ENCODE measurements around the gene ALAS1.

The ALAS1 gene

GRCh38 chr3:52243791-52244628 lies 46.0 kb downstream of the ALAS1 start:
- Histone ChIP-seq H3K9me3 (ENCODE audit: control extremely low read depth in 1 of 5, control insufficient read depth in 4 of 5, insufficient read depth in 2 of 5, low read depth in 1 of 5, low read length in 4 of 5) (no peaks in the 10 kb centered on the region), H3K27ac (ENCODE audit: insufficient read depth in 1 of 2, low read depth in 1 of 2, low read length in 2 of 2, poor library complexity in 1 of 2, severe bottlenecking in 2 of 2) (no peak overlapping the region), H3K4me3 (ENCODE audit: control insufficient read depth in 1 of 7, extremely low read depth in 1 of 7, insufficient read depth in 4 of 7, low read depth in 2 of 7, low read length in 6 of 7) (peak overlapping the region in 1 of 7 experiments; percentile 16), H3K36me3 (ENCODE audit: control insufficient read depth in 4 of 4, insufficient read depth in 4 of 4, low read length in 3 of 4) (peaks cover 0 to 10% (median 4%) of the 10 kb centered on the region in 4 experiments), H3K4me1 (ENCODE audit: control extremely low read depth in 1 of 4, control insufficient read depth in 4 of 4, insufficient read depth in 4 of 4, low read length in 3 of 4) (peaks cover 0 to 53% (median 45%) of the 10 kb centered on the region in 4 experiments), H3K27me3 (replicated peaks in 2 of 5; ENCODE audit: control insufficient read depth in 4 of 5, insufficient read depth in 5 of 5, low read length in 4 of 5) (no peaks in the 10 kb centered on the region)
- WGBS (ENCODE audit: insufficient coverage): 52% methylated on average over 8 of the region's 9 CpGs
- ChIA-PET CTCF (interaction anchor here (0.9 to 15.4 kb wide), 8 partner anchors 8 to 95 kb away, joined by 3 to 161 read pairs (median 8); partner anchors contain the start of gene WDR82), POLR2A (interaction anchor here (0.6 to 1.1 kb wide), 2 partner anchors 10 to 19 kb away, joined by 3 read pairs; no protein-coding TSS in a partner anchor)
- DNase-seq: peak in 2 of 3 donors; percentile 43 to 53

DNA sequence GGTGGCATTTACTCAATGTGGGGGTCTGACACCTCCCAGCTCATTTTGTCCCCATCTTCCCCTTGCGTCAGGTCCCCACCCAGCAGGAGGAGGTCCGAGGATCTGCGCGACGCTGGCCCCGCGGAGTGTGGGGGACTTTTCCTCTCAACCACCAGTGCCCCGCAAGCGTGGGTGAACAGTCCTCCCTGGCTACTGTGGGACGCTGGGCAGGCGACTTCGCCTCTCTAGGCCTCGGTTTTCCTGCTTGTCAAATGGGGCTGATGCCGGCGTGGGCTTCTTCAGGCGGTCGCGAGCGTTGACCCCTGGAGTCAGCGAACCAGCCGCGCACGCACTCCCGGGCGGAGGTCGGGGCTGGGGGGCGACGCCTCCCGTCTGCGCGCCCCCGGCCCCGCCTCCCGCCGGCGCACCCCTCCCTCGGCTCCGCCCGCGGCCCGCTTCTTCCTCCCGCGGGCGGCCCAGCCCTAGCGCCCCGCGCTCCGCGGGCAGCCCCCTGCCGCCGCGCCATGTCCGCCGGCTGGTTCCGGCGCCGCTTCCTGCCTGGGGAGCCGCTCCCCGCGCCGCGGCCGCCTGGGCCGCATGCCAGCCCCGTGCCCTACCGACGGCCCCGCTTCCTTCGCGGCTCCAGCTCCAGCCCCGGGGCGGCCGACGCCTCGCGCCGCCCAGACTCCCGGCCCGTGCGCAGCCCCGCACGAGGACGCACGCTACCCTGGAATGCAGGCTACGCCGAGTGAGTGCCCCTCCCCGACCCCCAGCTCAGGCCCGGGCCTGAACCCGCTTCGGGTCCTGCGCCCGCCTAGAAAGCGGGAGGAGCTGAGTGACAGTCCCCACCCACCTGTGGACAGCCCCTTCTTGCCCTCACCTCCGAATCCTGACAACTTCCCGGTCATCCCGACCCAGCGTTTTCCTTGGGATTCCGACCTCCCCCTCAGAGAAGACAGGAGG lies 47.6 kb downstream of the ALAS1 start, which contains the start of gene PPM1M:
TSS of gene PPM1M (plus strand) at position 438 of the 942 bp plus-strand sequence. CDS start at position 504, 66 bp downstream.
- H3K9me3 ChIP-seq (ENCODE audit: control extremely low read depth in 1 of 5, control insufficient read depth in 4 of 5, insufficient read depth in 2 of 5, low read depth in 1 of 5, low read length in 4 of 5): no peaks in the 10 kb centered on the region
- peaks cover 0 to 23% (median 8%) of the 10 kb centered on the region in 4 experiments for H3K36me3 ChIP-seq (ENCODE audit: control insufficient read depth in 4 of 4, insufficient read depth in 4 of 4, low read length in 3 of 4)
- under 1% methylated on average over 84 of the region's 98 CpGs for WGBS (ENCODE audit: insufficient coverage)
- POLR2A ChIA-PET: interaction anchor here (1.8 kb wide), 1 partner anchor 33 kb away, joined by 6 read pairs; the partner anchor contains the start of gene WDR82
- H3K4me3 ChIP-seq (ENCODE audit: control insufficient read depth in 1 of 7, extremely low read depth in 1 of 7, insufficient read depth in 4 of 7, low read depth in 2 of 7, low read length in 6 of 7): peak within 1 kb of the TSS; percentile 19 to 74 (median 49)
- peak; percentile 77 to 90 (median 85) for DNase-seq
- peak within 1 kb of the TSS in 1 of 2 experiments; percentile 9 for H3K27ac ChIP-seq (ENCODE audit: insufficient read depth in 1 of 2, low read depth in 1 of 2, low read length in 2 of 2, poor library complexity in 1 of 2, severe bottlenecking in 2 of 2)
- CTCF ChIA-PET: interaction anchor here (0.6 to 4.5 kb wide), 10 partner anchors 9 to 55 kb away, joined by 3 to 24 read pairs (median 4); partner anchors contain the start of gene WDR82
- peaks cover 0 to 43% (median 35%) of the 10 kb centered on the region in 4 experiments for H3K4me1 ChIP-seq (ENCODE audit: control extremely low read depth in 1 of 4, control insufficient read depth in 4 of 4, insufficient read depth in 4 of 4, low read length in 3 of 4)
- no peaks in the 10 kb centered on the region for H3K27me3 ChIP-seq (replicated peaks in 2 of 5; ENCODE audit: control insufficient read depth in 4 of 5, insufficient read depth in 5 of 5, low read length in 4 of 5)

- H3K36me3 ChIP-seq (ENCODE audit: control insufficient read depth in 4 of 4, insufficient read depth in 4 of 4, low read length in 3 of 4): peaks cover 0 to 24% (median 11%) of the 10 kb centered on the region in 4 experiments
- H3K27me3 ChIP-seq (replicated peaks in 2 of 5; ENCODE audit: control insufficient read depth in 4 of 5, insufficient read depth in 5 of 5, low read length in 4 of 5): no peaks in the 10 kb centered on the region
- ChIA-PET POLR2A (interaction anchor here (1.8 kb wide), 1 partner anchor 32 kb away, joined by 6 read pairs; the partner anchor contains the start of gene WDR82), CTCF (interaction anchor here (0.6 to 4.5 kb wide), 8 partner anchors 8 to 55 kb away, joined by 3 to 24 read pairs (median 4); partner anchors contain the start of gene WDR82)
- H3K4me1 ChIP-seq (ENCODE audit: control extremely low read depth in 1 of 4, control insufficient read depth in 4 of 4, insufficient read depth in 4 of 4, low read length in 3 of 4): peaks cover 0 to 37% (median 32%) of the 10 kb centered on the region in 4 experiments
- 61% methylated on average over 3 of the region's 8 CpGs for WGBS (ENCODE audit: insufficient coverage)
- no peak for DNase-seq
- H3K9me3 ChIP-seq (ENCODE audit: control extremely low read depth in 1 of 5, control insufficient read depth in 4 of 5, insufficient read depth in 2 of 5, low read depth in 1 of 5, low read length in 4 of 5): no peaks in the 10 kb centered on the region
- peak overlapping the region in 3 of 7 experiments; percentile 38 to 74 (median 73) for H3K4me3 ChIP-seq (ENCODE audit: control insufficient read depth in 1 of 7, extremely low read depth in 1 of 7, insufficient read depth in 4 of 7, low read depth in 2 of 7, low read length in 6 of 7)
- H3K27ac ChIP-seq (ENCODE audit: insufficient read depth in 1 of 2, low read depth in 1 of 2, low read length in 2 of 2, poor library complexity in 1 of 2, severe bottlenecking in 2 of 2): peak overlapping the region in 1 of 2 experiments; percentile 9
Measured at GRCh38 chr3:52246264-52246620, 48.3 kb downstream of the ALAS1 start.

DNA sequence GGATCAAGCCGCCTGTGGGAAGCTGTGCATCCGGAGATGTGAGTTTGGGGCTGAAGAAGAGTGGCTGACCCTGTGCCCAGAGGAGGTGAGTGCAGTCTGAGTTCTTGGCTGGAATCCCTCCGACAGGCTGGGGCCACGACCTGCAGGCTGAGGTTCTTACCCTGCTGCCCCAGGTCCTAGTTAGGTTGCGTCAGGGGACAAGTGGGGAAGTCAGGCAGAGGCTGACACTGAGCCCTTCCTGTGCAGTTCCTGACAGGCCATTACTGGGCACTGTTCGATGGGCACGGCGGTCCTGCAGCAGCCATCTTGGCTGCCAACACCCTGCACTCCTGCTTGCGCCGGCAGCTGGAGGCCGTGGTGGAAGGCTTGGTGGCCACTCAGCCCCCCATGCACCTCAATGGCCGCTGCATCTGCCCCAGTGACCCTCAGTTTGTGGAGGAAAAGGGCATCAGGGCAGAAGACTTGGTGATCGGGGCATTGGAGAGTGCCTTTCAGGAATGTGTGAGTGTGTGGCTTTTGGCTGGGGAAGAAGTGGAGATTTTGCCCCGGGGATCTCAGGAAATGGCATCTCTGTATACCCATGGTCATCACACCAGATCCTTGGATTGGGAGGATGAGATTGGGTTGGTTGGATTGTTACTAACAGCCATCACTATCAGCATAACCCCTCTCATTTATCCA lies 48.9 kb downstream of the ALAS1 start:
- Histone ChIP-seq H3K4me1 (ENCODE audit: control extremely low read depth in 1 of 4, control insufficient read depth in 4 of 4, insufficient read depth in 4 of 4, low read length in 3 of 4) (peaks cover 0 to 37% (median 32%) of the 10 kb centered on the region in 4 experiments), H3K27me3 (replicated peaks in 2 of 5; ENCODE audit: control insufficient read depth in 4 of 5, insufficient read depth in 5 of 5, low read length in 4 of 5) (no peaks in the 10 kb centered on the region), H3K9me3 (ENCODE audit: control extremely low read depth in 1 of 5, control insufficient read depth in 4 of 5, insufficient read depth in 2 of 5, low read depth in 1 of 5, low read length in 4 of 5) (no peaks in the 10 kb centered on the region), H3K4me3 (ENCODE audit: control insufficient read depth in 1 of 7, extremely low read depth in 1 of 7, insufficient read depth in 4 of 7, low read depth in 2 of 7, low read length in 6 of 7) (peak overlapping the region in 1 of 7 experiments; percentile 73), H3K36me3 (ENCODE audit: control insufficient read depth in 4 of 4, insufficient read depth in 4 of 4, low read length in 3 of 4) (peaks cover 0 to 31% (median 16%) of the 10 kb centered on the region in 4 experiments), H3K27ac (ENCODE audit: insufficient read depth in 1 of 2, low read depth in 1 of 2, low read length in 2 of 2, poor library complexity in 1 of 2, severe bottlenecking in 2 of 2) (peak overlapping the region in 1 of 2 experiments; percentile 9)
- ChIA-PET CTCF (interaction anchor here (1.0 to 4.5 kb wide), 8 partner anchors 8 to 54 kb away, joined by 3 to 24 read pairs (median 8); partner anchors contain the start of gene WDR82), POLR2A (no interaction called here)
- no peak for DNase-seq
- 81% methylated on average over 6 of the region's 14 CpGs for WGBS (ENCODE audit: insufficient coverage)

DNA sequence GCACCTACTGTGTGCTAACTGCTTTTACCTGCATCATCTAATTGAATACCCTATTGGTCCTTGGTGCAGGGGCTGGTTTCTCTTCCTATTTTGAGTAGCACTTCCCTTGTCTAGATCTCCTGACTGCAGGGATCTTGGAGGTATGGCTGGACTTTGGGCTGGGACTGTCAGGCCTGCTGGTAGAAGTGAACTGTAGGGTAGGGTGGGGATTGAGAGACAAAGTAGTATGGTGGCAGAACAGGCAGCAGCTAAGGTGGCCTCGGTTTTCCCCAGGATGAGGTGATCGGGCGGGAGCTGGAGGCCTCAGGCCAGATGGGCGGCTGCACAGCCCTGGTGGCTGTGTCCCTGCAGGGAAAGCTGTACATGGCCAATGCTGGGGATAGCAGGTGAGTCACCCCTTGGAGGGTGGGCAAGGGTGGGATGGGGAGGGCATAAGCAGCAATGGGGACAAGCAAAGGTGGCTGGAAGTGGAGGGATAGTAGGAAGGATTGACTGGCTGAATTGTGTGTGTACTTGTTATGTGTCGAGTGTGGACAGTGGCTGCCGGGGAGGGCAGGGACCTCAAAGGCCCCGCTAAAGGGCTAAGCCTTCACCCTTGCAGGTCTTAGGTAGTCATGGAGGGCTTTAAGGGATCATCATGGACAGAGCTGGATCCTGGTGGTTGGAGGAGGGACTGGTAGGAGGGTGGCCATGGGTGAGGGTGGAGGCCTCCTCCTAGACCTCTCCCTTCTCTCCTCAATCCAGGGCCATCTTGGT lies 49.6 kb downstream of the ALAS1 start:
- DNase-seq: no peak
- CTCF ChIA-PET: interaction anchor here (1.1 to 9.6 kb wide), 5 partner anchors 11 to 34 kb away, joined by 4 to 161 read pairs (median 4); partner anchors contain the start of gene TWF2
- Histone ChIP-seq H3K4me1 (ENCODE audit: control extremely low read depth in 1 of 4, control insufficient read depth in 4 of 4, insufficient read depth in 4 of 4, low read length in 3 of 4) (peaks cover 2 to 40% (median 35%) of the 10 kb centered on the region in 4 experiments), H3K4me3 (ENCODE audit: control insufficient read depth in 1 of 7, extremely low read depth in 1 of 7, insufficient read depth in 4 of 7, low read depth in 2 of 7, low read length in 6 of 7) (no peak overlapping the region), H3K36me3 (ENCODE audit: control insufficient read depth in 4 of 4, insufficient read depth in 4 of 4, low read length in 3 of 4) (peaks cover 0 to 34% (median 20%) of the 10 kb centered on the region in 4 experiments), H3K27ac (ENCODE audit: insufficient read depth in 1 of 2, low read depth in 1 of 2, low read length in 2 of 2, poor library complexity in 1 of 2, severe bottlenecking in 2 of 2) (no peak overlapping the region), H3K27me3 (replicated peaks in 2 of 5; ENCODE audit: control insufficient read depth in 4 of 5, insufficient read depth in 5 of 5, low read length in 4 of 5) (no peaks in the 10 kb centered on the region), H3K9me3 (ENCODE audit: control extremely low read depth in 1 of 5, control insufficient read depth in 4 of 5, insufficient read depth in 2 of 5, low read depth in 1 of 5, low read length in 4 of 5) (no peaks in the 10 kb centered on the region)
- POLR2A ChIA-PET: no interaction called here
- WGBS (ENCODE audit: insufficient coverage): 97% methylated on average over 7 of the region's 7 CpGs
